ENCODE data around the gene TBC1D8.
"Not testable (repeated sequence)": the region's sequence is repeated elsewhere in the genome, so short reads cannot be mapped to it uniquely, and the experiment has no call there.

TBC1D8 gene

DNA sequence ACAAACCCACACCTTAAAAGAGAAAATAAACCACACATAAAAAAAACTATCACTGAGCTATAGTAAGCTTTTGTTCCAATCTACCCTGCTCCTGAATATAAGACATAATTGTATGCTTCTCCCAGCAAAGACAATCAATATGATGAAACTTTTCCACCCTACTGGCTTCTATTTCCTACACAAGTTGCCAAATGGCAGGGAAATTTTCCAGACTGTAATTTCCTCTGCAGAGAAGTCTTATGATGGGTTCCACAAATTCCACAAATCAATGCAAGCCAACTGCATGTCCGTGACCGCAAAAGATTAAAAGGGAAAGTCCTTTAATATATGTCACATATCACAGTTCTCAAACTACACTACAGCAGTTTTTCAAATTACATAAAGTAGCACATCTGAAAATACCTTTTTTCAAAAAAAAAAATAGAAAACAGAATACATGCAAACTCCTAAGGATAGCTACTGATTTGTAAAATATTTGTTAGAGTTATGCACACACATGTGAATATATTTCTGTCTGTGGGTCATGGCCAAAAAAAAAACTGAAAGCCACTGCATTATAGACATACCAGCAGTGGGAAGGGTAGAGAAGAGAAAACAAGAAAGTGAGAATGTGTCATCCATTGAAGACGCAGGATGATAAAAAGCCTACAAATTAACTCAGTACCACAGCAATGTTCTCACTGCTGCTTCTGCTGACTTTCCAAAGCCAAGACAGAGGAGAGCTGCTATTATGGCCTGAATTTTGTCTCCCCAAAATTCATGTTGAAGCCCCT is 87.6 kb downstream of the TBC1D8 start:
- no peak for DNase-seq

DNA sequence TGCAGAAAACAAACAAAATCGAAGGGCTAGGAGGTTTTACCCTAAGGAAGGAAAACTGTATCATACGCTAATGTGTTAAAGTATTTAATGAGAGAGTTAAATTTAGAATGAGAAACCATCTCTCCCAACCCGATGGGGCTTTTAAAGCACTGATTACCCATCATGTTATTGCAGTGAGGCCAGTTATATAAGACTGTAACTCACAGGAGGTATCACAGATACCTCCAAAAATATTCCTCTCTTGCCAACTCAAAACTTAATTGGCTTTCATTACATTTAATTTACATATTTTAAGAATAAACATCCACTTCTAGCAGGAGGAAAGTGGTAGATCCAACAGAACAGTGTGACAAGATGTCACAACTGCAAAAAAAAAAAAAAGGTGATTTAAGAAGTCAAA is 92.8 kb downstream of the TBC1D8 start:
- no peak for DNase-seq

DNA sequence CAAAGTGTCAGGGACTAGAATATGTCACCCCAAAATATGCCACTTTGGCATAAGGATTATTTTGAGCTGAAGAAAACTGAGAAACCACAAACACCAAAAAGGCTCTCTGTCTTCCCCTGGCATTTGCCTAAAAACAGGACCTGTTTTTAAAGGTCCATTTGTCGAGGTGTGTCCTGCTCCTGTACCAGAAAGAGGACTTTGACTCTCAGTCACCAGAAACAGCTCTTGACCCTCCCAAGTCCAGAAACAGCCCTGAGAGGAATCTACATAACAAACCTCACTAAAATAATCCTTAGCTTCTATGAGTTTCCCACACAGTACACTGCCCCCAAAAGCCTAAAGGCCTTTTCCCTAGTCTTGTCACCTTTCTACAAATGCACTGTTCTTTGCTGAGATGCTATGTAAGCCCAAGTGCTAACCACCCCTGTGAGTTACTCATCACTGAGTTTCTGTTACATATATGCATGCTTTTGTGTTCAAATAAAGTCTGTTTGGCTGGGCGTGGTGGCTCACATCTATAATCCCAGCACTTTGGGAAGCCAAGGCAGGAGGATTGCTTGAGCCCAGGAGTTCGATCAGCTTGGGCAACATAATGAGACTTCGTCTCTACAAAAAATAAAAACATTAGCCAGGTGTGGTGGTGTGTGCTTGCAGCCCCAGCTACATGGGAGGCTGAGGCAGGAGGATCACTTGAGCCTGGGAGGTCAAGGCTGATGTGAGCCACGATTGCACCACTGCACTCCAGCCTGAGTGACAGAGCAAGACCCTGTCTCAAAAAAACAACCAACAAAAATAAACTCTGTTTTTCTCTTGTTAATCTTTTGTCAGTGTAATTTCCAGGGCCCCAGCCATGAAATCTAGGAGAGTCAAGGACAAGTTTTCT is 93.9 kb downstream of the TBC1D8 start:
- DNase-seq = no peak

DNA sequence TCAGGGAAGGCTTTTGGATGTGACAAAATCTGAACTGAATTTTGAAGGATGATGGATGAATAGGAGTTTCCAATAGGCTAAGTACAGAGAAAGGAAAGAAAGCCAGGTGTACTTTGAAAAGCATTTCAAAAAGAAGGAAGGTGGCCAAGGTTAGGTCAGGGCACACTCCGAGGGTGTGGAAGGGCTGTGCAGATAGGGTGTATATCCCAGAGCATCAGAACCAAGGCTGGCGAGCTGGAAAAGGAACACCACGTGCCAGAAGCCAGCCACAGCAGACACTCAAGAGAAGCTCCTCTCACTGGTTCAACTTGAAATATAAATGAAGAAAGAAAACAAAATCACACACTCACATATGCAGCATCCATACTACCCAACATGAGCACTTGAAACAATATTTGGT is 98.1 kb downstream of the TBC1D8 start:
- DNase-seq = no peak

DNA sequence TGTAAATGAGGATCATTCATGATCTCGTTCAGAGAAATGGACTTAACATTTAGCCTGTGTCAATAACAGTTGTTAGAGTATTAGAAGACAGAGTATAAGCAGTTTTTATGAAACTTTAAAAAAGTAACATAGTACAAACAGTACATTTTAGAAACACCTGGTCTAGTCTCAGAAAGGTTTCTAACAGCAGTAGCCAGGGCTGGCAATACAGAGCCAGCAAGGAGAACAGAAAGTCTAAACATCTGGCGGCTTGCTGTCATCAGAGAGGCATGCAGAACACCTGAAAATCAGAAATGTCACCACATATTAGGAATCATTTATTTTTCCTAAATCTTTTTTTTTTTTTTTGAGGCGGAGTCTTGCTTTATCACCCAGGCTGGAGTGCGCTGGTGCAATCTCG is 99.0 kb downstream of the TBC1D8 start:
- DNase-seq = no peak

DNA sequence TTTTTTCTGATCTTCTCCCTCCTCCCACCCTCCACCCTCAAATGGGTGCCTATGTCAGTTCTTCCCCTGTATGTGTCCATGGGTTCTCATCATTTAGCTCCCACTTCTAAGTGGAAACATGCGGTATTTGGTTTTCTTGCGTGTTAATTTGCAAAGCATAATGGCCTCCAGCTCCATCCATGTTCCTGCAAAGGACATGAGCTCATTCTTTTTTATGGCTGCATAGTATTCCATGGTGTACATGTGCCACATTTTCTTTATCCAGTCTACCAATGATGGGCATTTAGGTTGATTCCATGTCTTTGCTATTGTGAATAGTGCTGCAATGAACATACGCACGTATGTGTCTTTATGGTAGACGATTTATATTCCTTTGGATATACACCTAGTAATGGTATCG is 100.3 kb downstream of the TBC1D8 start:
- not testable (repeated sequence) for DNase-seq

DNA sequence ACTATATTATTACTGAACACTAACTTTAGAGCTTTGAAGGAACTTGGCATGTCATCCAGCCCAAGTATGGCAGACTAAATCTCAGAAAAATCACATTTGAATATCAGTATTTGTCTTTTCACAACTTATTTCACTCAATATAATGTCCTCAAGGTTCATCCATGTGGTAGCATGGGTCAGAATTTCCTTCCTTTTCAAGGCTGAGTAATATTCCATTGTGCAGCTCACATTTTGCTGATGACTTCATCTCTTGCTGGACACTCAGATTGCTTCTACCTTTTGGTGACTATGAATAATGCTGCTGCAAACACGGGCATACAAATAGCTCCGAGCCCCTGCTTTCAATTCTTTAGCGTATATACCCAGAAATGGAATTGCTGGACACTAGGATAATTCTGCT is 102.4 kb downstream of the TBC1D8 start:
- DNase-seq = no peak

DNA sequence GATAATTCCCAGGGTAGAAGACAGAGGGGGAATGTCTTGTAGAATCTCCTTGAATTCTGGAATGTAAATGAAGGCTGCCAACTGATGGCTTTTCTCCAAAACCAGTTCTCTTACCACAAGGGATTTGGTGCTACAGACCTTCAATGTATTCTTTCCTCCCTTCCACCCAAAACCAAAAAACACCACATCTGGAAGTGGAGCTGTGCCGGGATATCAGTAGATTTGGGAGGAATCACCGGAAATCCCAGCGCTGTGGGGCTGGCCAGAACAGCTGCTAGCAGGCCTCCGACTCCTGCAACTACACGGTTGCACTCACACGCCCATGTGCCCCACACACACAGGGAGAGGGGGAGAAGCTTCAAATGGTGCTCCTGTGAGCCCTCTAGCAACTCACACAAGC is 103.4 kb downstream of the TBC1D8 start:
- DNase-seq = no peak

DNA sequence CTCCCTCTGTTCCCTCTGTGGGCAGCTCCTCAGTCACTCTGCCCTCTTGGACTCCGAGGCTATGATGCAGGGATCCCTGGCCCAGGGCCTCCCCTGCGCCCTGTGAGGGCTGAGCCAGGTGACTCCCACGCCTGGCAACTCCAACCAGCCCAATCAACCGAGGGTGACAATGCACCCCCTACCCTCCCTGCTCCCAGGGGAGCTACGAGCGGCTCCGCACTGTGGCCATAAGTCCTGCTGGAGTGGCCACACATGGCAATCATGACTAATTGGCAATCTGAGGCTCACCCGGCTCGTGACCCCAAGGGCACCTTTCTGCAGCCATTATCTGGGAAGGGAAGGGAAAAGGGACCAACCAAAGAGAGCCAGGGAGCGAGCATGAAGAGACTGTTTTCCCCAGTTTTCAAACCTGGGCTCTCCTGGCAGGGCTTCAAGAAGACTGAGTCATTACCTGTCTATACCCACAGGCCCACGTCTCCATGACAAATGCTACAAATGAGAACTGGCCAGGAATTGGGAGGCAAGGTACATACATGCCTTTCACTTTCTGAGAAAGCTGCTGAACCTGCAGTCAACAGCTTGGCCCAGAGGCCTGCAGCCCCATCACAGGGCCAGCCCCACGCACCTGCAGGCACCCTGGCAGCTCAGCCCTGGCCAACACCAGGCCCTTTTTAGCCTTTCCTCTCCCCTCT is 104.0 kb downstream of the TBC1D8 start:
- no peak for DNase-seq

DNA sequence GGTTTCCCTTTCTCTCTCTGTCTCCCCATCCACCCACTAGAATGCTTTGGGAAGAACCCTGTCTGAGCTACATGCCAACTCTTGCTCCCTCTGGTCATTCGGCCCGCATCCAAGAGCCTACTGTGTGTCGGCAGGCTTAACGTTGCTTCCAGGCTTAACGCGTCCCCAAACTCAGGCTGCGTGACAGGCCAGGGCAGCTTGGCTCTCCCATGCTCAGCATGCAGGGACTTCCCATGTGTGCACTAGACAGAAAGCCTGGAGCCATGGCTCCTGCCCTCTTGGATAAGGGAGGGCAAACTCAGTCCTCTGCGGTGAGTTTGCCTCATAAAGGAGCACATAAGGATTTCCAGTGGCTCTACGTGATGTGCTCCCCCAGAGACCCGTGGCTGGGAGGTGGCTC is 105.9 kb downstream of the TBC1D8 start:
- DNase-seq = no peak

DNA sequence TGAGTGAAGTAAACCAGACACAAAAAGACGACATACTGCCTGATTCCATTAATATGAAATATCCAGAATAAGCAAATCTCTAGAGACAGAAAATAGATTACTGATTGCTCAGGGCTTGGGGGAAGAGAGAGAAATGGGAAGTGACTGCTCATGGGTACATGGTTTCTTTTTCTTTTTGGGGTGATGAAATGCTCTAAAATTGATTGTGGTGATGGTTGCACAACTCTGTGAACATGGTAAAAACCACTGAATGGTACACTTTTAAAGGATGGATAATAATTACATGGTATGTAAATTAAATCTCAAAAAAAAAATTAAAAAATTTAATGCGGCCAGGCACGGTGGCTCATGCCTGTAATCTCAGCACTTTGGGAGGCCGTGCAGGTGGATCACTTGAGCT is 109.8 kb downstream of the TBC1D8 start:
- DNase-seq = no peak

DNA sequence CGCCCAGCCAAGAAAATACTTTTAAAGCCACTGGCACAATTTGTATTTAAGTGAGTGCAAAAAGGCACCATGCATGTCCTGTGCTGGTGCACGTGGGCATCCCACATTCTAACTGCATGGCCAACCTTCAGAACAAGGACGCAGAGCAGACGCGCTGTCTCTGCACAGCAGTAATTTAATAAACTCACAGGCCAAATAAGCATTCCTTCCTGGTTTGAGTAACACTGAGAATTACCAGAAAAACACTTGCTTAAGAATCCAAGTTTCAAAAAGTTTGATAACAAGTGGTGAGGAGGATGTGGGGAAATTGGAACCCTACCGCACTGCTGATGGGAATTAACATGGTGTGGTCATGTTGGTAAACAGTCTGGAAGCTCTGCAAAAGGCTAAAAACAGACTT is 110.4 kb downstream of the TBC1D8 start:
- DNase-seq = no peak

DNA sequence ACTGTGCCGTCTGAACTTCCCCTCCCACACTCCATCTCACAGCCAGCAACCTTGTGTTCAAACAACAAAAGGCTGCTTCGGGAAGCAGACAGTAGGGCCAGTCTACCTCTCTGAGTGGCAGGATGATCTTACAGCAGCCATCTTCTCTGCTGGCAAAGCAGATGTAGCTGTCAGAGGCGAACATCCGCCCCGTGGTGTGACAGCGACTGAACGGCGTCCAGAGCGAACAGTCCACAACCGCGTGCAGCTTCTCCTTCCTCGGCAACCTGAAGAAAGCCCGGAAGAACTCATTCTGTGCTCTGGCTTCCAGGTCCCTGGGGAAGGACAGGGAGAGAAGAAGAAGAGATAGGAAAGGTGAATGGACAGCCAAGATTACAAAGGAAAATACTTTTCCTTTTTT is 111.1 kb downstream of the TBC1D8 start:
- no peak for DNase-seq

DNA sequence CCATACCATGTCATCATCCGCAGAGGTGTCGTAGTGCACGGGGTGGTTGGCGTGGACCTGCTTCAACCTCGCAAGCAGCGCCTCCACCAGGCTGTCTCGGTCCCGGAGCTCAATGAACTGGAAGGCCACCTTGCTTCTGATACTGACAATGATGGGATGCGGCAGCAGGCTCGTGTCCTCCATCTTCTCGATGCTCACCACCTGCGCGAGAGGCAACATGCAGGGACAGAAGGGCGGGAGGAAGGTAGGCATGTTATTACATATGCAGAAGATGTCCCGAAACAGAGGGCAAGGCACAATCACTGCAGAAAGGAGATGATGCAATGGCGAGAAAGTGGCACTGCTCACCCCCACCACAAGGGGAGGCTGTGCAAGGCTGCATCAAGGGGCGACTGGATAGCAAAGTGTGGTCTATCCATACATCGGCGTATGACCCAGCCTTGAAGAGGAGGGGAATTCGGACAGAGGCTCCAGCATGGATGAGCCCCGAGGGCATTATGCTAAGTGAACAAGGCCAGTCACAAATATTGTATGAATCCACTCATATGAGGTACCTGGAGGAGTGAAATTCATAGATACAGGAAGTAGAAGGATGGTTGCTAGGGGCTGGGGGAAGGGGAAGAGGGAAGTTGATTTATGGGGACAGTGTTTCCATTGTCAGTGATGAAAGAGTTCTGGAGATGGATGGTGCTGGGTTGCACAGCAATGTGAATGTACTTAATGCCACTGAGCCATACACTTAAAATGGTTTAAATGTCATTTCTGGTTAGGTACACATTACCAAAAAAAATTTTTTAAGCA is 112.5 kb downstream of the TBC1D8 start:
- no peak for DNase-seq

DNA sequence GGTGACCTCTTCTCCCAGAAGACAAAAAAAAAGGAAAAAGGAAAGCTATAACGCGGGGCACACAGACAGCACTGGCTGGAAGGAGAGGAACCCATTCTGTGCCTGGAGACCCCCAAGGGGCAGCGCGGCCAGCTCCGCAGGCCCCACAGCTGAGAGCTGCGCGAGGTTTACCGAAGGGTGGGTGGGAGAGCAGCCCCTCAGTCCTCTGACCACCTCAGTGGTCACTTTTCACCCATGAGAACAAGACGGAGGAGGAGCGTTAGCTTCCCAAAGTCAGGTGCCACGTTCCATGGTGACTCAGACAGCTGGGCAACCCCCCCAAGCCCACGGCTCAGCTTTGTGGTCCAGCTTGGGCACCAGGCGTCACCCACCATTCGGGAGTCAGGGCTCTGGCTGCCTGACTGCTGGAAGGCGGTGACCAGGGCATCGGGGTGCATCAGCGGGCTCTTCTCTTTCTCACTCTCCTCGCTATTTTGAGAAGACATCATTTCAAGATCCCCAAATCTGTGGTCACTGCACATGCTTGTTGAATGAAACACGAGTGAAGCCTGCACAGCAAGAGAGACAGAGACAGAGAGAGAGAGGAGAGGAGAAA is 113.9 kb downstream of the TBC1D8 start:
- no peak for DNase-seq

DNA sequence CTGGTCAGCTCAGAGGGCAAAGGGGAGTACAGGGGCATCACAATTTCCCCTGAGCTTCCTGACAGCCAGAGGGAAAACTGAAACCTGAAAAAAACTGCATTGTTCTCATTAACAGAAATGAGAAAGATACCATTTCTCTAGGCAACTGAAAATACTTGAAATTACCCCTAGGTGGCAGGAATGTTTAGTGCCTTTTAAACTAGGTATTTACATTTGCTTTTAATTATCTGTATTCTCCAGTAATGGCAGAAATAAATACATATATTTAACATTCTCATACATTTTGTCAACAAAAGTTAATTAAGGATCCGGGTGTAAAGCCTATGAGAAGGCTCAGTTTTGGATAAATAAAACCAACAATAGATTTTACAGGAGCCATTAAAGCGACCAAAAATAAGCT is 114.6 kb downstream of the TBC1D8 start:
- DNase-seq = no peak

DNA sequence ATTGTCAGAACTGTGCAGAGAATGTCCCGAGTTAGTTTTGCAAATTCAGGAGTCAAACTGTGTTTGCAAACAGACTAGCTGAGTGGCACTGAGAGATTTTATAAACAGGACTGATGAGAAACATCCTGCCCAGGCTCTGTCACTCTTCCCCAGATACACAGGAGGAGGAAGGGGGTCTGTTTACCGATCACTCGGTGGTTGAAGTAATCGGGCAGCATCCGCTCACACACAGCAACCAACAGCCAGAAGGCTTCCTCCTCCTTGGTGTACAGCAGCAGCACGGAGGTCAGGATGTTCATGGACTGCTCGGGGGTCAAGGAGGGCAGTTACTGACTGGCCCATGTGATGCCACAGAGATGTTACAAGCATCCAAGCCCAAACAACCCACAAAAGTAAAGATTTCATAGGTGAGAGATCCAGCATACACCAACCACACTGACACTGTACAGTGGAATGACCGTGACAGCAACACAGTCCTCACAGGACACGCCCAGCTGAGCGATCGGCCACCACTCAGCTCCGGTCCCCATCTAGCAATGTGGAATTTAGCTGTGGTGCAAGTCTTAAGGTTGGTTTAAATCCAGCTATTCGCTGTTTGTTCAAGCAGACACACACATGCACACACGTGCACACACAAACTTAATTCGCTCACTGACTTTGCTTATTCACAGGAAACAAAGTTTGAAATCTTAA is 119.0 kb downstream of the TBC1D8 start:
- no peak for DNase-seq

DNA sequence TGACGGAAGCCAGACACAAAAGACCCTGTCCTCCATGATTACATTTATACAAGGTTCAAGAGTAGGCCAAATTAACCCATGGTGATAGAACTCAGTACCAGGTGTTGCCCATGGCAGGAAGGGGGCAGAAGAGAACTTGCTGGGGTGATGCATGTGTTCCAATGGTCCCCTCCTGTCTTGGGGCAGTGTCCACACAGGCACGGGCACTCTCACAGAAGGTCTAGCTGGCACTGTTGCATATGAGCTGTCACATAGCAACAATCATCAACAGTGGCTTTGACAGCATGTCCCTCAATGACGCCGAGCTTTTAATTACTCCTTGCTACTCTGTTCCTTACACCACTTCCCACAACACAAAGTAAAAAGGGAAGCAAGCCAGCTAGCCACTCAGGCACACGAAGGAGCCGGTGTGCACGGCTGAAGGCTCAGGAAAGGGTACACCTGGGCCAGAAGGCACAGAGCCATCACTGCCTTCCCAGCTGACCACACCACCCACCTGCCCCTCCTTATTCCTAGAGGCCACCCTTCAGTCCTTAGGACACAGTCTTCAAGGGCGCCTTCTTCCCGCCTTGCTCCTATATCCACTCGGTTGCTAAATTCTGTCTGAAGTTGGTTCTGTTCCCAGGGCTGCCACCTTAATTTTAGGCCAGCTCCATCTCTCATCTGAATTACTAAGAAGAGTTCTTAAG is 120.2 kb downstream of the TBC1D8 start:
- DNase-seq = peak in 1 of 2 donors; percentile 4

DNA sequence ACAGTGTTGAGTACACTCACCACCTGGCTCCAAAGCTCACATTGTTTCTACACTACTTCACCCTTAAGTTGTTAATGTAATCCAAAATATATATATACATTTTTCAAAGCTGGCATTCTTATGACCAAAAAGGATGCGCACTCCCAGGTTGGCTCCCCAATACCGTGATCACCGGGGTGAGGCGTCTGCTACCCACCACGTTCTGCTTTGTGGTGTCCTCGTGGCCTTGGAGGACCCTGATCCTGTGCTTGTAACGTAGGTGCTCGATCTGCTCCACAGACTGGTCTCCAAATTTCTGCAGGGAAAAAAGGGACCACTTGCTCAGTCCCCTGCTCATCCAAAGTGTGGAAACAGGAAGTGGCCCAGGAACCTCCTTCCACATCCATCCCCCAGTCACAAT is 123.3 kb downstream of the TBC1D8 start:
- no peak for DNase-seq

DNA sequence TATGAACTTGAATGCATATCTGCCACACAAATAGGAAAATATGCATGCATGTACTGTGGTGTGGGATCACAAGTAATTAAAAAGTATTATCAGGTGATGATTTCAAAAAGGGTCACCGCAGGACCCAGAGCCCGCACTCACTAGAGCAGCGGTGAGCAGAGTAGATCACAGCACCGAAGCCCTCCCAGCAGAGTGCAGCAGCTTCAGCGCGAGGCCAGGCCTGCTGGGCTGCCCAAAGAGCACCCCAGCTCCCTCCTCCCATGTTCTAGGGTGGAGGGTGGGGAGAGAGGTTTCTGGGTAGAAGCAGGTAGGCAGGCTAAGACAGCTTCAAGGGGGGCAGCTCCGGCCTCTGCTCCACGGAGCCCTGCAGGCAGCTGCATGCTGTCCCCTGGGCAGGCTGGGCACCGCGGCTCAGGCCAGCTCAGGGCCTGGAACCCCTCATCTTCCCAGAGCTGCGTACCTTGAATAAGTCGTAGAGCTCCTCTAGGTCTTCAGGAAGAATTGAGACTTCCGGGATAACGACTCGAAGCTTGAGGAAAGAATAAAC is 124.2 kb downstream of the TBC1D8 start:
- no peak for DNase-seq

DNA sequence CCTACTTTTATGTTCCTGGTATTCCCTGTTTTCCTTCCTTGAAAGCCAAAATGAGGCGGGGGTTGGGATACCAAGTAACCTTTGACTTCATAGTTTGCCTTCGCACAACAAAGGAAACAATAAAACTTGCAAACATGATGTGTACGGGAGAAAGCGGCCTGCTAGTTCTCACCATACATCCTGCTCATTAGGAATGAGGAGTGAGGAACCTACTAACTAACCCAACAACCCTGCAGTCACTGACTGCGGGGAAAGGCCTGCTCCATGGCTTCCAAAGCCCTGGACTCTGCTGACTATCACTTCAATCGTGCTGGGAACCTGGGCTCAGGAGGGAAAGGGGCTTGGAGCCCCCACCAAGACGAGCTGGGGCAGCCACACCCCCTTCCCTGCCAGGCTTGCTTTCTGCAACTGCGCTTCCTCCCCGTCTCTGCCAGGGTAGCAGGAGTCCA is 124.9 kb downstream of the TBC1D8 start:
- DNase-seq = no peak
